HepG2 (cell line): ENCODE data around the gene CHCHD5. TPM values are rescaled to one million over a fixed set of nuclear protein-coding genes. Genes with fewer than 3 reads are reported as not detected.

Experiments used
- AHR ChIP-seq: IDR thresholded peaks from 2 replicates; pipeline ENCODE4 v1.6.1; 2018; ENCODE audit warnings: missing genetic modification reagents, missing compliant biosample characterization
- ASH2L ChIP-seq: fragments of 300-600, 200-600 bp; sonication (generic); IDR thresholded peaks from 2 replicates; pipeline ENCODE4 v1.7.0; 2017; ENCODE audit warnings: low read depth, mild to moderate bottlenecking, moderate library complexity, mixed read lengths, low read length; ENCODE audit not compliant: insufficient read length
- BCL6 ChIP-seq: IDR thresholded peaks from 2 replicates; pipeline ENCODE4 v1.6.1; 2016; ENCODE audit warnings: missing genetic modification reagents, missing compliant biosample characterization
- FOXO1 ChIP-seq: sonication (generic); formaldehyde crosslinking; IDR thresholded peaks from 2 replicates; pipeline ENCODE4 v1.4.0; 2020; ENCODE audit warnings: missing genetic modification reagents
- GFI1 ChIP-seq: sonication (generic); formaldehyde crosslinking; IDR thresholded peaks from 2 replicates; pipeline ENCODE4 v1.5.0; 2020; ENCODE audit warnings: missing genetic modification reagents, mild to moderate bottlenecking, borderline replicate concordance
- MED8 ChIP-seq: sonication (generic); formaldehyde crosslinking; IDR thresholded peaks from 2 replicates; pipeline ENCODE4 v1.8.1; 2023; ENCODE audit warnings: mild to moderate bottlenecking, missing genetic modification reagents; ENCODE audit not compliant: insufficient replicate concordance
- NCOR1 ChIP-seq: fragments of 200-600 bp; sonication (generic); IDR thresholded peaks from 2 replicates; pipeline ENCODE4 v1.7.0; 2017; ENCODE audit warnings: antibody characterized with exemption, low read length, borderline replicate concordance
- NFATC3 ChIP-seq: sonication (generic); formaldehyde crosslinking; IDR thresholded peaks from 2 replicates; pipeline ENCODE4 v1.5.1; 2020; ENCODE audit warnings: mild to moderate bottlenecking, missing genetic modification reagents
- NFE2L2 ChIP-seq: fragments of 150-350 bp; IDR thresholded peaks from 2 replicates; pipeline ENCODE4 v1.6.1; 2014; ENCODE audit warnings: low read length
- RFX5 ChIP-seq: IDR thresholded peaks from 2 replicates; pipeline ENCODE4 v1.6.1; 2011; ENCODE audit warnings: low read depth, low read length, improper control_type of control experiment
- RORA ChIP-seq: sonication (generic); formaldehyde crosslinking; IDR thresholded peaks from 2 replicates; pipeline ENCODE4 v1.5.0; 2020; ENCODE audit warnings: mild to moderate bottlenecking, missing genetic modification reagents, moderate library complexity
- SMC3 ChIP-seq: IDR thresholded peaks from 2 replicates; pipeline ENCODE4 v1.6.1; 2011; ENCODE audit warnings: low read length, improper control_type of control experiment
- STAG1 ChIP-seq: sonication (generic); formaldehyde crosslinking; IDR thresholded peaks from 2 replicates; pipeline ENCODE4 v1.4.0; 2020; ENCODE audit warnings: missing genetic modification reagents
- U2AF2 ChIP-seq: fragments of 200-400 bp; formaldehyde crosslinking; IDR thresholded peaks from 2 replicates; pipeline ENCODE4 v1.6.1; 2017; ENCODE audit warnings: low read depth, mild to moderate bottlenecking, low read length
- ZBTB8A ChIP-seq: sonication (generic); formaldehyde crosslinking; IDR thresholded peaks from 2 replicates; pipeline ENCODE4 v1.4.0; 2020; ENCODE audit warnings: mild to moderate bottlenecking, low read depth, missing genetic modification reagents, borderline replicate concordance
- ZNF138 ChIP-seq: sonication (generic); formaldehyde crosslinking; IDR thresholded peaks from 2 replicates; pipeline ENCODE4 v1.5.0; 2020; ENCODE audit warnings: mild to moderate bottlenecking, low read depth, missing genetic modification reagents
- ZNF501 ChIP-seq: sonication (generic); formaldehyde crosslinking; IDR thresholded peaks from 2 replicates; pipeline ENCODE4 v1.5.1; 2020; ENCODE audit warnings: mild to moderate bottlenecking, moderate library complexity, missing genetic modification reagents
- ZNF792 ChIP-seq: IDR thresholded peaks from 2 replicates; pipeline ENCODE4 v1.6.1; 2016
- polyA plus RNA-seq, 8 experiments: library from polyadenylated mRNA; depleted of rRNA in 3 of 8; stranded (reverse) in 7 of 8; unstranded in 1 of 8; fragments of >200 nt; fragmentation: Illumina TruSeq in 4 of 8; extraction: Trizol in 4 of 8; gene quantifications; 2 replicates each; pipeline versions ENCODE4 v1.2.1 to v1.2.3, GENCODE V29; 2011 to 2016; ENCODE audit warnings: low read depth in 4 of 8, missing spikeins in 1 of 8, mixed read lengths in 1 of 8; ENCODE audit not compliant: insufficient read depth in 1 of 8
- total RNA-seq, 5 experiments: library from RNA; depleted of rRNA; stranded (reverse); fragments of >200 nt; fragmentation: Illumina TruSeq; extraction: Trizol; gene quantifications; 2 replicates each; pipeline ENCODE4 v1.2.3, GENCODE V29; 2016; ENCODE audit warnings: low read depth in 1 of 5
- TF ChIP-seq, protein P1 (sequence below): sonication (generic); formaldehyde crosslinking; IDR thresholded peaks from 2 replicates; pipeline ENCODE4 v1.5.0; 2020; ENCODE audit warnings: missing genetic modification reagents, mild to moderate bottlenecking, borderline replicate concordance
- TF ChIP-seq, protein P2 (sequence below): fragments of 450-650 bp; IDR thresholded peaks from 2 replicates; pipeline ENCODE4 v1.6.1; 2017; ENCODE audit warnings: mild to moderate bottlenecking
- TF ChIP-seq, protein P3 (sequence below): sonication (generic); formaldehyde crosslinking; IDR thresholded peaks from 2 replicates; pipeline ENCODE4 v1.8.0; 2022; ENCODE audit warnings: missing genetic modification reagents, mild to moderate bottlenecking, moderate library complexity, borderline replicate concordance
- TF ChIP-seq, protein P4 (sequence below): sonication (generic); formaldehyde crosslinking; IDR thresholded peaks from 2 replicates; pipeline ENCODE4 v1.4.0; 2020; ENCODE audit warnings: missing genetic modification reagents, borderline replicate concordance
- TF ChIP-seq, protein P5 (sequence below): sonication (generic); formaldehyde crosslinking; IDR thresholded peaks from 2 replicates; pipeline ENCODE4 v1.4.0; 2020; ENCODE audit warnings: mild to moderate bottlenecking, missing genetic modification reagents

The CHCHD5 gene
- total and polyA plus RNA-seq, 2 of the 13 experiments (the other 11 are each of a cell fraction or from before 2014, with no cell fraction given), result 19.0 to 23.9 TPM

DNA sequence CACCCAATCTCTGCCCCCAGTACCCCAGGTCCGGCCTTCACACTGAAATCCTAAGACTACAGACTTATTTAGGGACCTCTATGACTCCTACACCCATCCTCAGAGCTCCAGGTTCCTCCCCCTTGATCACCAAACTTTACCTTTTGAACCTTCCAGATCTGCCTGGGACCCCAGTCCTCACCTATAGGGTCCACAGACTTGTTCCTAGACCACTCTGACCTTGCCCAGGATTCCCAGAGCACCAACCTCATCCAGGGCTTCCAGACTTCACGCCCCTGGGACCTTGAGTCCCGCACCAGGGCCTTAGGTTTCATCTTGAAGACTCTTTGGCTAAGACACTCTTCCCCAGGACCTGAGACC, 462 bp downstream of the CHCHD5 start (continued):
- TF ChIP-seq, protein P1, sequence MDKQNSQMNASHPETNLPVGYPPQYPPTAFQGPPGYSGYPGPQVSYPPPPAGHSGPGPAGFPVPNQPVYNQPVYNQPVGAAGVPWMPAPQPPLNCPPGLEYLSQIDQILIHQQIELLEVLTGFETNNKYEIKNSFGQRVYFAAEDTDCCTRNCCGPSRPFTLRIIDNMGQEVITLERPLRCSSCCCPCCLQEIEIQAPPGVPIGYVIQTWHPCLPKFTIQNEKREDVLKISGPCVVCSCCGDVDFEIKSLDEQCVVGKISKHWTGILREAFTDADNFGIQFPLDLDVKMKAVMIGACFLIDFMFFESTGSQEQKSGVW, result no peak
- TF ChIP-seq FOXO1 (CRISPR knock-in tag), result no peak
- TF ChIP-seq ZNF792, result no peak
- 0 out of 2 replicates have a peak, but pooled peaks have one; percentile 22 for TF ChIP-seq NFATC3 (CRISPR knock-in tag)
- TF ChIP-seq, protein P2, sequence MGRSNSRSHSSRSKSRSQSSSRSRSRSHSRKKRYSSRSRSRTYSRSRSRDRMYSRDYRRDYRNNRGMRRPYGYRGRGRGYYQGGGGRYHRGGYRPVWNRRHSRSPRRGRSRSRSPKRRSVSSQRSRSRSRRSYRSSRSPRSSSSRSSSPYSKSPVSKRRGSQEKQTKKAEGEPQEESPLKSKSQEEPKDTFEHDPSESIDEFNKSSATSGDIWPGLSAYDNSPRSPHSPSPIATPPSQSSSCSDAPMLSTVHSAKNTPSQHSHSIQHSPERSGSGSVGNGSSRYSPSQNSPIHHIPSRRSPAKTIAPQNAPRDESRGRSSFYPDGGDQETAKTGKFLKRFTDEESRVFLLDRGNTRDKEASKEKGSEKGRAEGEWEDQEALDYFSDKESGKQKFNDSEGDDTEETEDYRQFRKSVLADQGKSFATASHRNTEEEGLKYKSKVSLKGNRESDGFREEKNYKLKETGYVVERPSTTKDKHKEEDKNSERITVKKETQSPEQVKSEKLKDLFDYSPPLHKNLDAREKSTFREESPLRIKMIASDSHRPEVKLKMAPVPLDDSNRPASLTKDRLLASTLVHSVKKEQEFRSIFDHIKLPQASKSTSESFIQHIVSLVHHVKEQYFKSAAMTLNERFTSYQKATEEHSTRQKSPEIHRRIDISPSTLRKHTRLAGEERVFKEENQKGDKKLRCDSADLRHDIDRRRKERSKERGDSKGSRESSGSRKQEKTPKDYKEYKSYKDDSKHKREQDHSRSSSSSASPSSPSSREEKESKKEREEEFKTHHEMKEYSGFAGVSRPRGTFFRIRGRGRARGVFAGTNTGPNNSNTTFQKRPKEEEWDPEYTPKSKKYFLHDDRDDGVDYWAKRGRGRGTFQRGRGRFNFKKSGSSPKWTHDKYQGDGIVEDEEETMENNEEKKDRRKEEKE, result no peak
- TF ChIP-seq, protein P3, sequence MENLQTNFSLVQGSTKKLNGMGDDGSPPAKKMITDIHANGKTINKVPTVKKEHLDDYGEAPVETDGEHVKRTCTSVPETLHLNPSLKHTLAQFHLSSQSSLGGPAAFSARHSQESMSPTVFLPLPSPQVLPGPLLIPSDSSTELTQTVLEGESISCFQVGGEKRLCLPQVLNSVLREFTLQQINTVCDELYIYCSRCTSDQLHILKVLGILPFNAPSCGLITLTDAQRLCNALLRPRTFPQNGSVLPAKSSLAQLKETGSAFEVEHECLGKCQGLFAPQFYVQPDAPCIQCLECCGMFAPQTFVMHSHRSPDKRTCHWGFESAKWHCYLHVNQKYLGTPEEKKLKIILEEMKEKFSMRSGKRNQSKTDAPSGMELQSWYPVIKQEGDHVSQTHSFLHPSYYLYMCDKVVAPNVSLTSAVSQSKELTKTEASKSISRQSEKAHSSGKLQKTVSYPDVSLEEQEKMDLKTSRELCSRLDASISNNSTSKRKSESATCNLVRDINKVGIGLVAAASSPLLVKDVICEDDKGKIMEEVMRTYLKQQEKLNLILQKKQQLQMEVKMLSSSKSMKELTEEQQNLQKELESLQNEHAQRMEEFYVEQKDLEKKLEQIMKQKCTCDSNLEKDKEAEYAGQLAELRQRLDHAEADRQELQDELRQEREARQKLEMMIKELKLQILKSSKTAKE (CRISPR knock-in tag), result no peak
- TF ChIP-seq ASH2L, result no peak
- TF ChIP-seq GFI1 (CRISPR knock-in tag), result no peak
- TF ChIP-seq, protein P4, sequence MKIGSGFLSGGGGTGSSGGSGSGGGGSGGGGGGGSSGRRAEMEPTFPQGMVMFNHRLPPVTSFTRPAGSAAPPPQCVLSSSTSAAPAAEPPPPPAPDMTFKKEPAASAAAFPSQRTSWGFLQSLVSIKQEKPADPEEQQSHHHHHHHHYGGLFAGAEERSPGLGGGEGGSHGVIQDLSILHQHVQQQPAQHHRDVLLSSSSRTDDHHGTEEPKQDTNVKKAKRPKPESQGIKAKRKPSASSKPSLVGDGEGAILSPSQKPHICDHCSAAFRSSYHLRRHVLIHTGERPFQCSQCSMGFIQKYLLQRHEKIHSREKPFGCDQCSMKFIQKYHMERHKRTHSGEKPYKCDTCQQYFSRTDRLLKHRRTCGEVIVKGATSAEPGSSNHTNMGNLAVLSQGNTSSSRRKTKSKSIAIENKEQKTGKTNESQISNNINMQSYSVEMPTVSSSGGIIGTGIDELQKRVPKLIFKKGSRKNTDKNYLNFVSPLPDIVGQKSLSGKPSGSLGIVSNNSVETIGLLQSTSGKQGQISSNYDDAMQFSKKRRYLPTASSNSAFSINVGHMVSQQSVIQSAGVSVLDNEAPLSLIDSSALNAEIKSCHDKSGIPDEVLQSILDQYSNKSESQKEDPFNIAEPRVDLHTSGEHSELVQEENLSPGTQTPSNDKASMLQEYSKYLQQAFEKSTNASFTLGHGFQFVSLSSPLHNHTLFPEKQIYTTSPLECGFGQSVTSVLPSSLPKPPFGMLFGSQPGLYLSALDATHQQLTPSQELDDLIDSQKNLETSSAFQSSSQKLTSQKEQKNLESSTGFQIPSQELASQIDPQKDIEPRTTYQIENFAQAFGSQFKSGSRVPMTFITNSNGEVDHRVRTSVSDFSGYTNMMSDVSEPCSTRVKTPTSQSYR (CRISPR knock-in tag), result no peak
- no peak for TF ChIP-seq ZNF501 (CRISPR knock-in tag)
- no peak for TF ChIP-seq ZNF138 (CRISPR knock-in tag)
- TF ChIP-seq ZBTB8A (CRISPR knock-in tag), result peak; percentile 48; the same call in 1 of the 2 replicates
- no peak for TF ChIP-seq BCL6 (CRISPR knock-in tag)
- no peak for TF ChIP-seq STAG1
- no peak for TF ChIP-seq NFE2L2
- TF ChIP-seq AHR, result no peak
- no peak for TF ChIP-seq RORA (CRISPR knock-in tag)
- TF ChIP-seq MED8 (CRISPR knock-in tag), result no peak
- TF ChIP-seq U2AF2, result no peak
- 0 out of 2 replicates have a peak, but pooled peaks have one; percentile 5 for TF ChIP-seq NCOR1
- TF ChIP-seq, protein P5, sequence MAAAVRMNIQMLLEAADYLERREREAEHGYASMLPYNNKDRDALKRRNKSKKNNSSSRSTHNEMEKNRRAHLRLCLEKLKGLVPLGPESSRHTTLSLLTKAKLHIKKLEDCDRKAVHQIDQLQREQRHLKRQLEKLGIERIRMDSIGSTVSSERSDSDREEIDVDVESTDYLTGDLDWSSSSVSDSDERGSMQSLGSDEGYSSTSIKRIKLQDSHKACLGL (CRISPR knock-in tag), result no peak
- 0 out of 2 replicates have a peak, but pooled peaks have one; percentile 27 for TF ChIP-seq RFX5
- no peak for TF ChIP-seq SMC3
